ENCODE measurements around the gene LPP. TPM values are rescaled to one million over a fixed set of nuclear protein-coding genes. Genes with fewer than 3 reads are reported as not detected.

LPP gene
- total RNA-seq, 1 donor from 2014 or later = 96.7 TPM

GRCh38 chr3:188352196-188352927 is 198.4 kb downstream of the LPP start:
- Mint-ChIP-seq H3K9me3 (no peaks in the 10 kb centered on the region), H3K36me3 (peaks cover 7% of the 10 kb centered on the region), H3K27ac (peak overlapping the region; percentile 48), H3K4me1 (ENCODE audit: unreplicated experiment) (peaks cover 32% of the 10 kb centered on the region), H3K27me3 (no peaks in the 10 kb centered on the region), H3K4me3 (no peak overlapping the region)
- no peak for DNase-seq (ENCODE audit: extremely low spot score, unreplicated experiment)
- TF ChIP-seq CTCF (conservative IDR thresholded peaks at IDR 0.05) = no peak

GRCh38 chr3:188353426-188353825 is 199.5 kb downstream of the LPP start:
- Mint-ChIP-seq H3K27ac (no peak overlapping the region), H3K4me3 (no peak overlapping the region), H3K36me3 (peaks cover 10% of the 10 kb centered on the region), H3K9me3 (no peaks in the 10 kb centered on the region), H3K4me1 (ENCODE audit: unreplicated experiment) (peaks cover 32% of the 10 kb centered on the region), H3K27me3 (no peaks in the 10 kb centered on the region)
- no peak for TF ChIP-seq CTCF (conservative IDR thresholded peaks at IDR 0.05)
- no peak for DNase-seq (ENCODE audit: extremely low spot score, unreplicated experiment)

- Mint-ChIP-seq H3K36me3 (peaks cover 21% of the 10 kb centered on the region), H3K4me1 (ENCODE audit: unreplicated experiment) (peaks cover 25% of the 10 kb centered on the region), H3K4me3 (no peak overlapping the region), H3K9me3 (peaks cover 5% of the 10 kb centered on the region), H3K27ac (peak overlapping the region; percentile 7), H3K27me3 (no peaks in the 10 kb centered on the region)
- no peak for TF ChIP-seq CTCF (conservative IDR thresholded peaks at IDR 0.05)
- no peak for DNase-seq (ENCODE audit: extremely low spot score, unreplicated experiment)
These were observed 205.0 kb downstream of the LPP start for GRCh38 chr3:188358787-188359493.

- Mint-ChIP-seq H3K4me3 (no peak overlapping the region), H3K36me3 (peaks cover 25% of the 10 kb centered on the region), H3K4me1 (ENCODE audit: unreplicated experiment) (peaks cover 37% of the 10 kb centered on the region), H3K27me3 (no peaks in the 10 kb centered on the region), H3K27ac (no peak overlapping the region), H3K9me3 (peaks cover 5% of the 10 kb centered on the region)
- no peak for TF ChIP-seq CTCF (conservative IDR thresholded peaks at IDR 0.05)
- no peak for DNase-seq (ENCODE audit: extremely low spot score, unreplicated experiment)
These were observed 206.5 kb downstream of the LPP start for GRCh38 chr3:188360364-188360881.

- no peak for TF ChIP-seq CTCF (conservative IDR thresholded peaks at IDR 0.05)
- Mint-ChIP-seq H3K27ac (no peak overlapping the region), H3K4me3 (no peak overlapping the region), H3K9me3 (peaks cover 5% of the 10 kb centered on the region), H3K4me1 (ENCODE audit: unreplicated experiment) (peaks cover 47% of the 10 kb centered on the region), H3K36me3 (peaks cover 25% of the 10 kb centered on the region), H3K27me3 (no peaks in the 10 kb centered on the region)
- no peak for DNase-seq (ENCODE audit: extremely low spot score, unreplicated experiment)
These were observed 207.9 kb downstream of the LPP start for GRCh38 chr3:188361888-188362287.

Data from type B pancreatic cell (in vitro differentiated cells).